NCI-H2227 (cell line): ENCODE data around the gene AADAT.
"Not testable (repeated sequence)": the region's sequence is repeated elsewhere in the genome, so short reads cannot be mapped to it uniquely, and the experiment has no call there.

Source experiments
- DNase-seq: peaks from one replicate; lab custom pipeline; 2025; ENCODE audit not compliant: unreplicated experiment; lab: John Stamatoyannopoulos, UW

The AADAT gene

DNA sequence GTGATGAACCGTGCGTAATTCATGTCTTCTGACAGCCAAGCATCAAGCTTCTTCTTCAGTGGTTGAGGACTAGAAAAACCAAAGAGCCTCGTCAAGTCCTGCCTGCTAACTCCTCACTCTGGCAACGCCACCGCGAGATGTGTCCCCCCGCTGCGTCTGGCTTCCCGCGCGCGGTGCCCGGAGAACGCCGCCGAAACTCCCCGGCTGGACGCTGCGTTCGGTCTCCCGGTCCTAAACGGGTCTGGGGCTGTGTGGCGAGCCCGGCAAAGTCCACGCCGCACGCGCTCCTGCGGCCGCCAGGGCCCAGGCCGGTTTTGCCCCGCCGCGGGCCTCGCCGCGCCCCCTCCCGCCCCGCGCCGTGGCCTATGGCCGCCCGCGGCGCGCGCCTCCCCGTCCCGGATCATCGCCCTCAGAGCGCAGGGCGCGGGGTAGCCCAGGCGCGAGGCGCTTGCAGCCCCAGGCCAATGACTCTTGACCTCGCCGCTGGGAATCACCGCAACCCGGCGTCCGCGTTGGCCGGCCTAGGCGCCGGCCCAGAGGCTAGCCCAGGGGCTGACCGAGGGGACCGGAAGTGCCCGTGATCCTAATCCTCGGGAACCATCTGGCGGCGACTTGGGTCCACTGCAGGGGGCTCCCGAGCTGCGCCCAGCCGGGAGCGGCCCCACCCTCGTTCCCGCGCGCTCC lies at the start of gene AADAT:
TSS of gene AADAT (minus strand) at position 289 of the 684 bp plus-strand sequence. CDS start at position 23, 266 bp downstream.
- DNase-seq, result peak; percentile 85

GRCh38 chr4:170138580-170139194 lies 48.9 kb upstream of the AADAT start:
- DNase-seq, result peak; percentile 70

GRCh38 chr4:170137927-170138326 lies 48.2 kb upstream of the AADAT start:
- no peak for DNase-seq

GRCh38 chr4:170137466-170137865 lies 47.7 kb upstream of the AADAT start:
- DNase-seq, result no peak

DNA sequence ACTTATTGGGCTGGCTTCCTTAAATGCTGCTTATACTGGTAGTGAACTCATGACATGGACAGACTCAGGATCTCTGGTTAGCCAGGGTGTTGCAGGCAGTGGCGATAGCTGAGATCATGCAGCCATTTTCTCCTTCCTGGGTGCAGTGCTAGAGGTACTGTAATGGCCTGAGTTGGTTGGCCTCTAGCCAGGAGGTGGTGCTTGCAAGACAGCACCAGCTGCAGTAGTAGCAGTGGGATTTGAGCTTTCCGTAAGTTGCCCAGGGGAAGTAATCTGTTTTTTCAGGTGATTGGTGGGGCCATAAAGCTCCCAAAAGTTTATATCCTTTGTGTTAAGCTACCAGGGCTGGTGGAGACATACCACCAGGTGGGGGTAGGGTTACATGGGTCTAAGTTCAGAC lies 45.1 kb upstream of the AADAT start:
- DNase-seq, result no peak

GRCh38 chr4:170128219-170128804 lies 38.6 kb upstream of the AADAT start:
- no peak for DNase-seq

DNA sequence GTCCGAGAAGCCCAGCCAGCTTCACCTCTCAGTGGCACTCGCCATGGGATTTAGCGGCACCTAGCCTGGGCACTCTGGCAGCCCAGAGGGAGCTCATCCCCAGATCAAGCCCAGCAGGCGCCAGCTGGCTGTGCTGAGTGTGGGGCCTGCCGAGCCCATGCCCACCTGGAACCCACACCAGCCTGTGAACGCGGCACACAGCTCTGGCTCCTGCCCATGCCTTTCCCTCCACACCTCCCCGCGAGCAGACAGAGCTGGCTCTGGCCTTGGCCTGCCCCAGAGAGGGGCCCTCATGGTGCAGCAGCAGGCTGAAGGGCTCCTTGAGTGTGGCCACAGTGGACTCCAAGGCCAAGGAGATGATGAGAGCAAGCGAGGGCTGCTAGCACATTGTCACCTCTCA lies 38.0 kb upstream of the AADAT start:
- no peak for DNase-seq

DNA sequence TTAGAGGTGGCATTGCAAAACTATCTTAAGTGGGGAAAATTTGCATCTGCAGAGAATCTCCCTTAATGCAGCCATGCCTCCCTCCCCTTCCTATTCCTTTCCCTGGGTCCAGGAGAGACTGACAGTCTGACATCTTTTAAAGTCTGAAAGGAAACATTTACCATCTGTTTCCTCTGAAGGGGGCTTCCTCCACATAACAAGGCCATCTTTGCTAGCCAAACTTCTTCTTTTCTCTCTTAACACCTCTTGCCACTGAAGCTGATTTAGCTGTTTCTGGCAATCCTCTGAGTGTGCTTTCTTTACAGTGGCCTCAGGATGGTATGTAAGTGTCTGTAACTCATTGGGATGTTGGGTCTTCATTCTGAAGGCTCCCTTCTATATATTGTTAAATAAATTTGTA lies 34.6 kb upstream of the AADAT start:
- DNase-seq, result no peak

DNA sequence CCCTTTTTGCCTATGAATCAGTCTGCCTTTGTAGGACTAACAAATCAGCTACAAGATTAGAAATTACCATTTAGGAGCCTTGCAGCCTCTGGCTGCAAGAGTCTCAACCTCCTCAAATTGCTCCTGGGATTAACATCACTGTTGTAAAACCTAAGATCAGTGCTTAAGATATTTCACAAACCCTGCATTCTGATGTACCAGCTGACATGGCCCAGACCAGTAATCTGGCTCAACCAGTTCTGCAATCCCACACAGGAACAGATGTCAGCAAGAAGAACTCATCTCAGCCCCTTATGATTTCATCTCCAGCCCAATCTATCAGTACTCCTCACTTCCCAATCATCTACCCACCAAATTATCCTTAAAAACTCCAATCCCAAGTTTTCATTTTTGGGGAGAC lies 32.5 kb upstream of the AADAT start:
- no peak for DNase-seq

DNA sequence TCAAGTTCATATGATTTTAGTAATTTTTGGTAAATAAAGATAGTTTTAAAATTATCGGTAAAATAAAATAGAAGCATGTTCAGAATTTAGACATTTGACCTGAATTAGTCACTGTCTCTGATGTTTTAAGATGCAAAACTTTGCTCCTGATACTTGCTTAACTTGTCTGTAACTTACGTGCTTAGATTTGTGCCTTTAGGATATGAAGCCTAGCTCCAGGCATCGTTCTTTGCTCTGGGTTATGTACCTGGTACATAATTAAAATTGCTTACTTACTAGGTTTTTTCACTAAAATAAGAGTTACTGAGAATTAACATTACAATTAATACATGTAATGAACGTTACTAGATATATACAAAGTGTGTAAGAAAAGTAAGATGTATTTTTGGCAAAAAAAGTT lies 24.9 kb upstream of the AADAT start:
- DNase-seq, result no peak

GRCh38 chr4:170114183-170114582 lies 24.4 kb upstream of the AADAT start:
- DNase-seq, result not testable (repeated sequence)

GRCh38 chr4:170111546-170111945 lies 21.8 kb upstream of the AADAT start:
- no peak for DNase-seq

DNA sequence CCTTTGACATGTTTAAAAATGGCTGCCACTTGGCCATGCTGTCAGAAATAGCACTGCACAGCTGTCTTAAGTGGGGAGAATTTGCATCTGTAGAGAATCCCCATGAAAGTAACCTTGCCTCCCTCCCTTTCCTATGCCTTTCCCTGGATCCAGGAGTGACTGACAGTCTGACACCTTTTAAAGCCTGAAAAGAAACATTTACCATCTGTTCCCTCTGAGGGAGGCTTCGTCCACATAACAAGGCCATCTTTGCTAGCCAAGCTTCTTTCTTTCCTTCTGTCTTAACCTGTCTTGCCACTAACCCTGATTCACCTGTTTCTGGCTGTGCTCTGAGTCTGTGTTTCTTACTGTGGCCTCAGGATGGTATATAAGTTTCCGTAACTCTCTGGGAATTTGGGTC lies 21.3 kb upstream of the AADAT start:
- no peak for DNase-seq

DNA sequence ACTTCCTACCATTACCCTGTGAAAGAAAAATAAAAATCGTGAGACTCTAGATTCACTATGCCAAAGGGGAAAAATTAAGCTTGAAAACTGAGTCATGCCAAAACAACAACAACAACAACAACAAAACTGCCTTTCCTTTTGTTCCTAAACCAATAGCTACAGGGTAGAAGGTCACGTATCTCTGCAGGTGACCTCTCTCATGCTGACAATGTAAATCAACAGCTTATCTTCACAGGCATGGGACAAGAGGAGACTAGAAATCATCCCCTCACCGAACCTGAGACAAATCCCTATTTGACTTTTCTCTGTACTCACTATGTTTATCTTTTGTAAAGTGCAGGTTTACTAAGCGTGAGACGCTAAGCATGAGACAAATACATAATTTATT lies 20.5 kb upstream of the AADAT start:
- no peak for DNase-seq

DNA sequence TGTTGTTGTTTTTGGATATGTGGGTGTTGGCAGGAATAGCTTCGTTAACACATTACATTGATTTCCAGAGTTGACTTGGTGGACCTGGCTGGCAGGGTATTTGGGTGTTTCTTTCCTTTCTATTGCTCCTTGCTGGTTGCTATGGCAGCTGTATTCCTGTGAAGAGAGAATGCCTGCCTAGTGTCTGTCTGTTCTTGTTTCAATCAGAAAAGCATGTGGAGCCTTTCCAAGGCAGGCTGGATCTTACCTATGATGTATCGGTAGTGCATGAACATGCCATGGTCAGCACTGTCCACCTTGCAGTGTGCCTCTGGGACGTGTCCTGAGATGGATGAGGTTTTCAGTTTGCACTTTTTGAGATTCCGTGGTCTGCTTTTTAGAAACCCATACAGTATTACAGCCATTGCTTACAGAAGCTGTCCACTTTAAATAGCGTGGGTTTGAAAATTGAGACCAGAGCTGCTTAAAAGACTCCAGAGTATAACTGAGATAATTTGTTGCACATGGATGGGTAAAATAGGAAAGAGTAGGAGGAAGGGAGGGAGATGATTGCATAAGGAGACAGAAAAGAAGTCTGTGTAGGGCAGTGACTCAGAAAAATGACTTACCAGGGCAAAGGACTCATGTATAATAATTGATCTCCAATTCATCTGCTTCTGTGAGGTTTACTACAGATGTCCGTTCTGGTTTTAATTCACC lies 20.0 kb upstream of the AADAT start:
- no peak for DNase-seq

- no peak for DNase-seq
Measured at GRCh38 chr4:170106900-170107299, 17.1 kb upstream of the AADAT start.

GRCh38 chr4:170102426-170102825 lies 12.7 kb upstream of the AADAT start:
- DNase-seq, result no peak

DNA sequence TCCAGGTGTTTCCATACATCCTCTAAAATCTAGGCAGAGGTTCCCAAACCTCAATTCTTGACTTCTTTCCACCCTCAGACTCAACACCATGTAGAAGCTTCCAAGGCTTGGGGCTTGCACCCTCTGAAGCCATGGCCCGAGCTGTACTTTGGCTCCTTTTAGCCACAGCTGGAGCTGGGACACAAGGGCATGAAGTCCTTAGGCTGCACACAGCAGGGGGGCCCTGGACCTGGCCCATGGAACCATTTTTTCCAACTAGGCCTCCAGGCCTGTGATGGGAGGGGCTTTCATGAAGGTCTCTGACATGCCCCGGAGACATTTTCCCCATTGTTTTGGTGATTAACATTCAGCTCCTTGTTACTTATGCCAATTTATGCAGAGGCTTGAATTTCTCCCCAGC lies 8.4 kb upstream of the AADAT start:
- not testable (repeated sequence) for DNase-seq

- DNase-seq, result no peak
Measured at GRCh38 chr4:170097681-170098080, 7.9 kb upstream of the AADAT start.

DNA sequence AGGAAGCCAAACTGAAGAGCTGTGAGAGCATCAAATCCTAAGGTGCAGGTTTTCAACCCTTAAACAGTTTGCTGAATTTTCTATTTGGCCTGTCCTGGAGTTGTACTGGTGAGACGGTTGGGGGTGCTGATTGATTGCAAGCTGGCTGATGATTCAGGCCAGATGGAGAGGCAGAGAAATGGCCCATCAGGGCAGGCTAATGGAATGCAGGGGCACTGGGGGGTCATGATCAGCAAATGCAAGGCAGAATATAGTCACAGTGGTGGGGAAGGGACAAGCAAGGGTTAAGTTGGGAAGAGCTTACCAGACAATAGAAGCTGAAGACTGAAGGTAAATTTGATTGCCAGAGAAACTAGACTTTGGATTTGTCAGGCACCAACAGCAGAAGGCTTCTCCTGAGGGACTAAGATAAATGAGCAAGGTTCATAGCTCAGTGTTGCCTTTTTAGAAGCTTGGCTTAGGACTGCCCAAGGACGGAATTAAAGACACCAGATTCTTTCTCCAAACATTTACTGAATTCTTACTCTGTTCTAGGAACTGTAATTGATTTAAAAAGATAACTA lies 4.3 kb upstream of the AADAT start:
- no peak for DNase-seq

- DNase-seq, result no peak
Measured at GRCh38 chr4:170091069-170091696, 1.4 kb upstream of the AADAT start.
